ENCODE results near the gene FIS1. TPM values are rescaled to one million over a fixed set of nuclear protein-coding genes. Genes with fewer than 3 reads are reported as not detected.
"Not testable (repeated sequence)": the region's sequence is repeated elsewhere in the genome, so short reads cannot be mapped to it uniquely, and the experiment has no call there.

Gene FIS1
- total RNA-seq, 4 donors from 2014 or later, result 129 to 251 (median 233) TPM

- Histone ChIP-seq H3K36me3 (no peaks in the 10 kb centered on the region), H3K9me3 (no peaks in the 10 kb centered on the region), H3K4me3 (no peak overlapping the region), H3K27ac (no peak overlapping the region), H3K4me1 (peaks cover 0 to 4% of the 10 kb centered on the region in 2 donors), H3K27me3 (peaks cover 0 to 12% of the 10 kb centered on the region in 2 donors)
- intact Hi-C loops (cut with DNase I; ENCODE audit: low total_unique reads), result no loop called here
- TF ChIP-seq POLR2A (IDR thresholded peaks at IDR 0.05), result no peak
- no peak for TF ChIP-seq CTCF (IDR thresholded peaks at IDR 0.05)
- no peak for DNase-seq
Observed at GRCh38 chr7:101205901-101206664, 38.8 kb downstream of the FIS1 start.

- intact Hi-C loops (cut with DNase I; ENCODE audit: low total_unique reads); H3K9me3 ChIP-seq: not testable (repeated sequence)
- H3K27me3 ChIP-seq, result peaks cover 0 to 12% of the 10 kb centered on the region in 2 donors
Observed at GRCh38 chr7:101203740-101204738, 40.8 kb downstream of the FIS1 start.

GRCh38 chr7:101202603-101202918, 42.3 kb downstream of the FIS1 start:
- Histone ChIP-seq H3K27ac (no peak overlapping the region), H3K4me1 (peaks cover 0 to 4% of the 10 kb centered on the region in 2 donors), H3K9me3 (no peaks in the 10 kb centered on the region), H3K36me3 (no peaks in the 10 kb centered on the region), H3K4me3 (no peak overlapping the region), H3K27me3 (peaks cover 0 to 12% of the 10 kb centered on the region in 2 donors)
- intact Hi-C loops (cut with DNase I; ENCODE audit: low total_unique reads), result no loop called here
- DNase-seq, result no peak
- TF ChIP-seq POLR2A (IDR thresholded peaks at IDR 0.05) (no peak), CTCF (IDR thresholded peaks at IDR 0.05) (no peak)

More at GRCh38 chr7:101203740-101204738, 40.8 kb downstream of the FIS1 start:
- H3K36me3 ChIP-seq, H3K4me3 ChIP-seq, H3K4me1 ChIP-seq, H3K27ac ChIP-seq, DNase-seq: not testable (repeated sequence)

- DNase-seq, result no peak
Observed at GRCh38 chr7:101201695-101202602, 42.9 kb downstream of the FIS1 start.

More at GRCh38 chr7:101201695-101202602, 42.9 kb downstream of the FIS1 start:
- H3K27ac ChIP-seq, result no peak overlapping the region
- H3K4me3 ChIP-seq, result no peak overlapping the region
- H3K9me3 ChIP-seq, result no peaks in the 10 kb centered on the region
- H3K27me3 ChIP-seq, result peaks cover 0 to 12% of the 10 kb centered on the region in 2 donors
- TF ChIP-seq CTCF (IDR thresholded peaks at IDR 0.05) (no peak), POLR2A (IDR thresholded peaks at IDR 0.05) (no peak)
- H3K36me3 ChIP-seq, result no peaks in the 10 kb centered on the region
- intact Hi-C loops (cut with DNase I; ENCODE audit: low total_unique reads), result no loop called here
- H3K4me1 ChIP-seq, result peaks cover 0 to 4% of the 10 kb centered on the region in 2 donors
